Measurements from ENCODE around the gene HACD1.
A peak's percentile ranks its signal among the peaks of the same experiment; 100 is the strongest.

Gene HACD1, protein sequence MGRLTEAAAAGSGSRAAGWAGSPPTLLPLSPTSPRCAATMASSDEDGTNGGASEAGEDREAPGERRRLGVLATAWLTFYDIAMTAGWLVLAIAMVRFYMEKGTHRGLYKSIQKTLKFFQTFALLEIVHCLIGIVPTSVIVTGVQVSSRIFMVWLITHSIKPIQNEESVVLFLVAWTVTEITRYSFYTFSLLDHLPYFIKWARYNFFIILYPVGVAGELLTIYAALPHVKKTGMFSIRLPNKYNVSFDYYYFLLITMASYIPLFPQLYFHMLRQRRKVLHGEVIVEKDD

GRCh38 chr10:17617031-17617911 lies at the start of gene HACD1:
HACD1 (minus strand) TSS chr10:17617374; CDS start chr10:17617339, 35 bp downstream.
- DNase-seq (ENCODE audit: low spot score) = peak; percentile 69

DNA sequence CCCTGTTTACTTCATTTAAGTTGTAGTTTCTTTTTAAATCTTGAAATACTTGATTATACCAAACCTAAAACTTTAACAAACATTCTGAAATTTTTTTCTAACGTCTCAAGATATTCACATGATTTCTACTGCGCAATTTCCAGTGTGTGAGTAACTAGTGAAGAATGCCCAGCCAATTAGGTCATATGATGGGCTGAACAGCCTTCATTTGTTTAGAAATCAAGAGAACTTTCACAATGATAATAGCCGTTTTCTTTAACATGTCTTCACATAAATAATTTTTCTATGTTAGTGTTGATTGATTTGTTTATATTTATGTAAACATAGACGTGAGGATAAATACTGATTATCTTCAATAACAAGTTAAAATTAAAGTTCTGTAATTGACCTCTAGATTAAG lies 48.6 kb upstream of the HACD1 start:
- DNase-seq (ENCODE audit: low spot score) = no peak

DNA sequence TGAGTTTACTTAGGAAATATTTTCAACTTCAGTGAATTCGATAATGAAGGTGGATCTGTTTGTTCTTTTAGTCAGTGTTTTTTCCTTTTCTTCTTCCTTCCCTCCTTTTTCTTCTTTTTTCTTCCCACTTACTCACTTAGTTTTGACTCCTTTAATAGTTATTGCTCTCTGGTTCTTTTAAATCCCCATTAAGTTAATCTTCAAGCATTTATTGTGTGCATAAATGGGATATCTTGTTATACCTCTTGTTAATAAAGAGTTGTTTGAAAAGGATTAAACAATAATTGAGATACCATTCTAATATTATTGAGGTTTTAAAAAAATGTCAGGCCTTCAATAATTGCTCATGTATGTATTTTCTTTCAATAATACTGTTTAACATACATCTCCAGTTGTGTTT lies 46.3 kb upstream of the HACD1 start:
- DNase-seq (ENCODE audit: low spot score) = no peak

GRCh38 chr10:17662193-17663138 lies 45.3 kb upstream of the HACD1 start:
- no peak for DNase-seq (ENCODE audit: low spot score)

GRCh38 chr10:17661510-17661909 lies 44.3 kb upstream of the HACD1 start:
- DNase-seq (ENCODE audit: low spot score) = no peak

DNA sequence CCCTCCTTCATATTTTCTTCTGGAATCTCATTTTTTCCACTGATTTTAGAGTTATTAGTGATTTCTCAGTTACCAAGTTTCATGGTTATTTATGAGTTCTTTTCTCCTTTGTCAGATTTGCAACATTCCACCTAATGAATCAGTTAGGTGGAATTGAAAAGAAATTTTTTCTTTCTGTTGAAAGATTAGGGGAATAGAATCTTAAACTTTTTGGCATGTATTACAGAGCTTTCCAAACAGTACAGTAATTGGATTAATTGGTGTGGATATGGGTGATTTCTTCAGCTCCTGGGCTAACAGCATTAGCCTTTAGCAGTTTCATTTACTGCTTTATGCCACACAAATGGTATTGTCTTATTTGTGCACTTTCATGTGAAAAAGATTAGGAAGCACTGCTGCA lies 43.7 kb upstream of the HACD1 start:
- no peak for DNase-seq (ENCODE audit: low spot score)

- DNase-seq (ENCODE audit: low spot score) = no peak
These were observed 42.2 kb upstream of the HACD1 start for GRCh38 chr10:17659365-17659764.

GRCh38 chr10:17657103-17657500 lies 39.9 kb upstream of the HACD1 start:
- no peak for DNase-seq (ENCODE audit: low spot score)

DNA sequence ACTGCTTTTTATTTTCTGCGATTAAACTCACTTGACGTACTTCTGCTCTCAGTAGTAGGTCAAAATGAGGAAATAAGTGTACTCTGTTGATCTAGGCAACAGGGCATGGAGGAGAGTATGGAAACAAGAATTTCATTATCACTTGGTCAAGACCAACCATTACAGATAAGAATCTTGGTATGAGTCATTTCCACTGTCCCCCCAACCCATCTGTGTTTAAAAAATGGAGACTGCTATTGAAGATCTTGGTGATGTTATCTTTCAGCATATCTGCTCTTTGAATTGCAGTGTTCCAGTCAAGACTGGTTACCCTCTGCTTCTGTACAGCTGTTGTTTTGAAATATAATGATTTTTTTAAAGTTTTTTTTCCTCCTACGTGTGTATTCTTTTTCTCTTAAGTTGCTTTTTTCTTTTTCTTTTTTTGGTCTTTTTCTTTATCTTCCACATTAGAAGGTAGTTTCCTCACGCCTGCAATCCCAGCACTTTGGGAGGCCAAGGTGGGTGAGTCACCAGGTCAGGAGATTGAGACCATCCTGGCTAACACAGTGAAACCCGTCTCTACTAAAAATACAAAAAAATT lies 38.5 kb upstream of the HACD1 start:
- no peak for DNase-seq (ENCODE audit: low spot score)

DNA sequence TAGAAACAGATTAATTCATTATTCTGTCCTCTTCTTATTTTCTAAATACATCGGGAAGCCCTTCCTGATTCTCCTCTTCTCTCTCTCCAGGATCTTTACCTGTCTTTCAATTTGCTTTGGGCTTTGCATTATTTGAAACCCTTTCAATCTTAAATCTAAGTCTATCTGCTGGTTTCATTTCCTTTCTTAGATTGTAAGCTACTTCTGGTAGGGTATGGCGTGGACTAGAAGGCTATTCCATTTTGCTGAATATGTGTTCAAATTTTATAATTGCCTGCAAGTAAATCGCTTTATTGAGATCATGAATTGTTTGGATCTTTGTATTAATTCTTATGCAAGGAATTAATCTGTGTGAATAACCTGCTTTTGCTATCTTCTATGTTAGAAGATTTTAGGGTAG lies 37.8 kb upstream of the HACD1 start:
- no peak for DNase-seq (ENCODE audit: low spot score)

- DNase-seq (ENCODE audit: low spot score) = no peak
These were observed 35.4 kb upstream of the HACD1 start for GRCh38 chr10:17652585-17652984.

GRCh38 chr10:17651896-17652295 lies 34.7 kb upstream of the HACD1 start:
- DNase-seq (ENCODE audit: low spot score) = no peak

DNA sequence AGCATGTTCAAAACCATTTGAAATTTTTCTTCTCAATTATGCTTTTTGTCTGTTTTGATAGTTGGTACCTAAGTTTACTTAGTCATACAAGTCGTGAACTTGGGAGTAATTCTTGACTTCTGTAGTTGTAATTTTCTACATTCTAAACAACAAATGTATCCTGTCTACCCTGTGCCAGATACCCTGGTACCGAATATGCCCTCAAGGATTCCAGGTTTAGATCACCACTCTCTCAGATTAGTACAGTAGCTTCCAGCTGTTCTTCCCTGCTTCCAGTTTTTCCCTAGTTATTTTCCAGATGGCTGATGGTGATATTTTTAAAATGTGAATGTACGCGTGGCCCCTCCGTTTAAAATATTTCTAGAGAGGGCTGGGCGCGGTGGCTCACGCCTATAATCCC lies 33.2 kb upstream of the HACD1 start:
- DNase-seq (ENCODE audit: low spot score) = no peak

GRCh38 chr10:17649836-17650235 lies 32.7 kb upstream of the HACD1 start:
- no peak for DNase-seq (ENCODE audit: low spot score)

DNA sequence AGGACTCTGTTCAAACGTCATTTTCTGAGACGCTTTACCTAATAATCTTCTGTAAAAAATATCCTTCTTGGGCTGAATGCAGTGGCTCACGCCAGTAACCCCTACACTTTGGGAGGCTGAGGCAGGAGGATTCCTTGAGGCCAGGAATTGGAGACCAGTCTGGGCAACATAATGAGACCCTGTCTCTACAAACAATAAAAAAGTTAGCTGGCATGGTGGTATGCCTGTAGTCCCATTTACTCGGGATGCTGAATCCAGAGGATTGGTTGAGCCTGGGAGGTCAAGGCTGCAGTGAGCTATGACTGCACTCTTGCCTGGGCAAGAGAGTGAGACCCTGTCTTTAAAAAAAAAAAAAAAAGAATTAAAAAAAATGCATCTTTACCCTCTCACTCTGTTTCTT lies 31.9 kb upstream of the HACD1 start:
- DNase-seq (ENCODE audit: low spot score) = no peak

- no peak for DNase-seq (ENCODE audit: low spot score)
These were observed 31.3 kb upstream of the HACD1 start for GRCh38 chr10:17648243-17649035.

DNA sequence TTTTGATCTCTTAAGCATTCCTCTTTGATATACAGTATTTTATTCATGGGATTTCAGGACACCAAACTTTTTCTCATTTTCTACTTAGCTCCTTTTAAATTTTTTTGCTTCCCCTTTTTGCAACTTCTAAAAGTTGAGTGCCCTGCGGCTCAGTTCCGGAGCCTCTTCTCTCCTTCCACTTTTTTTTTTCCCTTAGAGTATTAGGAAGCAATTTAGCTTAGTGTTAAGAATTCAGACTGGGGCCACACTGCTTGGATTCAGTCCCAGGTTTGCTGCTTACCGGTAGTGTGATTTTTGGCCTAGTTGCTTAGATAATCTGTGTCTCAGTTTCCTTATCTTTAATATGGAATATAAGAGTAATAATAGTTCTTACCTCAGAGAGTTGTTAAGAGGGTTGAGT lies 30.2 kb upstream of the HACD1 start:
- DNase-seq (ENCODE audit: low spot score) = no peak

DNA sequence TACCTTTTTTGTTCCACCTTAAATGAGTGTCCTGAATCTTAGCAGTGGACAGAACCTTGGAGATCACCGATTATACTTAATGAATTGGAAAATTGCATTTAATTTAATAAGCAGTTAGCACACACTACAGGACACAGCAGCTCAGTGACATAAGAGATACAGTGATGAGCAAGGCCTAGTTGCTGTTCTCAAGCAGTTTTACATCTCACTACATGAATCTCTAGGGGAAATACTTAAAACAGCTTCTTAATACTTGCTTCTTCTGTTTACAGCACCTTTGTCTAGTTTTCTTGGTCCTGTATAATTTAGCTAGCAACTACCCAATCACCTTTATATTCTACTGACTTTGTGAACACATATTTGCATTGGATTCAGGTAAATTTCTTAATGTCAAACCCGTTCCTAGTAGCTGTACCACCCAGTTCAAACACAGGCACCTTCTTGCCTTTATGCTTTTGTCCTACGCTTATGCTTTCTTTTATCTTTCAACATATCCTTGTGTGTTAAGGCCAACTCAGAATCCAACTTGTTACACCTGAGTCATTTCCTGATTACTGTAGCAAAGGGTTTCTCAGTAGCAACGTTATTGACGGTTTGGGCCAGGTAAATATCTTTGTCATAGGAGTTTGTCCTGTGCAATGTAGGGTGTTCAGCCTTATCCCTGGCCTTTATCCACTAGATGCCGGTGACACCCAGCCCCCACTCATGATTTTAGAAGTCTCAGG lies 28.6 kb upstream of the HACD1 start:
- DNase-seq (ENCODE audit: low spot score) = no peak

DNA sequence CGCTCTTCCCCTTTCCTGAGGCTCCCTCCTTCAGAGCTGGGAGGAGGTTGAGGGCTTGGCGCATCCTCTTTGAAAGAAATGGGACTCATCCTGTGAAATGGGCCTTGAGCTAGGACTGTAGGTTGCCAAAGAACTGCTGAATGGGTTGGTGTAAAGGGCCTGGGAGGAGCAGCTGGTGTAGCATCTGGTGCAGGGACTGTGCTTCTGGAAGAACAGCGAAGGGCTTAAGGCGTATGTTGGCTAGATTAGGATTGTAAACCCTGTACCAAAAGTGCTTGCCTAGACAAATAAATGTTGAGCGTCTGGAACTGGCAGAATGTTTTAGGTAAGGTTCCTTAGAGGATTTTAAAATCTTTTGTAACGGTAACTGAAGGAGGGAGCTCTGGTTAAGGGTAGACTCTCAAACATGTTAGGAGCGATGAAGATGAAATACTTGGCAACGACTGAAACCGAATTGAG lies 27.3 kb upstream of the HACD1 start:
- peak; percentile 34 for DNase-seq (ENCODE audit: low spot score)

- peak; percentile 86 for DNase-seq (ENCODE audit: low spot score)
These were observed 26.7 kb upstream of the HACD1 start, which contains the start of gene STAM for GRCh38 chr10:17643755-17644484. STAM (plus strand) TSS chr10:17644151; CDS start chr10:17644340, 189 bp downstream.
